MM.1S (cell line): ENCODE results near the gene MT2A.

Experiments used
- EZH2 ChIP-seq: fragments of 300-600 bp; sonication (generic); optimal IDR thresholded peaks from 2 replicates; pipeline ENCODE3; 2017; ENCODE audit warnings: low read depth, mild to moderate bottlenecking, antibody characterized with exemption, low read length, mixed read lengths
- EZH2phosphoT487 ChIP-seq: fragments of 300-600 bp; sonication (generic); IDR thresholded peaks from 2 replicates; pipeline ENCODE4 v1.6.1; 2018; ENCODE audit warnings: antibody characterized with exemption, low read length
- TF ChIP-seq, protein P1 (sequence below): fragments of 300-600 bp; sonication (generic); IDR thresholded peaks from 2 replicates; pipeline ENCODE4 v1.5.1; 2016; ENCODE audit warnings: antibody characterized with exemption, low read length, mixed read lengths

DNA sequence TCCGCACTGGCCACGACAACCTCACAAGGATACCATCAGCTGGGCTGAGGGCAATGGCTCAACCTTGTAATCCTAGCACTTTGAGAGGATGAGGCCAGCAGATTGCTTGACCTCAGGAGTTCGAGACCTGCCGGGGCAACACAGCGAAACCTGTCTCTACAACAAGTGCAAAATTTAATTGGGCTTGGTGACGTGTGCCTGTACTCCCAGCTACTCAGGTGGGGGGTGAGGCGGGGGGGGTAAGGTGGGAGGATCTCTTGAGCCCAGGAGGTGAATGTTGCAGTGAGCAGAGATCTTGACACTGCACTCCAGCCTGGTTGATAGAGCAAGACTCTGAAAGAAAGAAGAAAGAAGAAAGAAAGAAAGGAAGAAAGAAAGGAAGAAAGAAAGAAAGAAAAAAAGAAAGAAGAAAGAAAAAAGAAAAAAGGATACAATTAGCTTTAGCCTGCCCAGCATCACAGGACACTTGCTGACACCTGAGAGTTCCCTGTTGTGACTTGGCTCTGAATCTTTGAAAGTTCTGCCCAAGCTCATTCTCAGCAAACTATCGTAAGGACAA, 12.0 kb downstream of the MT2A start:
- TF ChIP-seq, protein P1, sequence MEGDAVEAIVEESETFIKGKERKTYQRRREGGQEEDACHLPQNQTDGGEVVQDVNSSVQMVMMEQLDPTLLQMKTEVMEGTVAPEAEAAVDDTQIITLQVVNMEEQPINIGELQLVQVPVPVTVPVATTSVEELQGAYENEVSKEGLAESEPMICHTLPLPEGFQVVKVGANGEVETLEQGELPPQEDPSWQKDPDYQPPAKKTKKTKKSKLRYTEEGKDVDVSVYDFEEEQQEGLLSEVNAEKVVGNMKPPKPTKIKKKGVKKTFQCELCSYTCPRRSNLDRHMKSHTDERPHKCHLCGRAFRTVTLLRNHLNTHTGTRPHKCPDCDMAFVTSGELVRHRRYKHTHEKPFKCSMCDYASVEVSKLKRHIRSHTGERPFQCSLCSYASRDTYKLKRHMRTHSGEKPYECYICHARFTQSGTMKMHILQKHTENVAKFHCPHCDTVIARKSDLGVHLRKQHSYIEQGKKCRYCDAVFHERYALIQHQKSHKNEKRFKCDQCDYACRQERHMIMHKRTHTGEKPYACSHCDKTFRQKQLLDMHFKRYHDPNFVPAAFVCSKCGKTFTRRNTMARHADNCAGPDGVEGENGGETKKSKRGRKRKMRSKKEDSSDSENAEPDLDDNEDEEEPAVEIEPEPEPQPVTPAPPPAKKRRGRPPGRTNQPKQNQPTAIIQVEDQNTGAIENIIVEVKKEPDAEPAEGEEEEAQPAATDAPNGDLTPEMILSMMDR: no peak
- no peak for TF ChIP-seq EZH2
- TF ChIP-seq EZH2phosphoT487: no peak
